Keratinocyte (primary cell): ENCODE data around the gene MAP3K8. TPM values are rescaled to one million over a fixed set of nuclear protein-coding genes. Genes with fewer than 3 reads are reported as not detected.
"Not testable (repeated sequence)": the region's sequence is repeated elsewhere in the genome, so short reads cannot be mapped to it uniquely, and the experiment has no call there.

ENCODE experiments used
- DNase-seq: peaks from one replicate; pipeline ENCODE4 v3.0.0-alpha.2; 2011; ENCODE audit warnings: low read depth, missing footprints, low spot score
- FAIRE-seq: peaks from 2 replicates; lab custom pipeline; 2011; peaks lifted over from hg19 to GRCh38; lab: Jason Lieb, UNC
- H2AFZ ChIP-seq: 2 replicates; pipeline ENCODE4 v1.6.0; 2012; ENCODE audit warnings: low read length, control low read depth, inconsistent platforms; ENCODE audit not compliant: control insufficient read depth
- H3K27ac ChIP-seq: 2 replicates; pipeline ENCODE4 v1.5.1; 2011; ENCODE audit warnings: low read length; ENCODE audit not compliant: control insufficient read depth, insufficient read depth
- H3K27me3 ChIP-seq: 3 replicates; pipeline ENCODE4 v1.6.0; 2011; ENCODE audit warnings: low read length; ENCODE audit not compliant: control insufficient read depth, insufficient read depth; ENCODE audit errors: extremely low read depth
- H3K36me3 ChIP-seq, 2 experiments: 2 replicates in 1 of 2; 3 replicates in 1 of 2; pipeline ENCODE4 v1.5.1; 2011; ENCODE audit warnings: low read length in 2 of 2, mild to moderate bottlenecking in 1 of 2; ENCODE audit not compliant: control insufficient read depth in 2 of 2, insufficient read depth in 2 of 2; ENCODE audit errors: extremely low read depth in 1 of 2
- H3K4me1 ChIP-seq: 3 replicates; pipeline ENCODE4 v1.5.1; 2011; ENCODE audit warnings: low read length; ENCODE audit not compliant: control insufficient read depth, insufficient read depth; ENCODE audit errors: extremely low read depth
- H3K4me2 ChIP-seq: 3 replicates; pipeline ENCODE4 v1.6.0; 2011; ENCODE audit warnings: low read depth, low read length; ENCODE audit not compliant: control insufficient read depth, insufficient read depth; ENCODE audit errors: extremely low read depth
- H3K4me3 ChIP-seq, 3 experiments: fragments of 200-600 bp in 1 of 3; sonication (generic) in 1 of 3; 2 replicates in 2 of 3; 3 replicates in 1 of 3; pipeline ENCODE4 v1.5.1; 2011 to 2016; ENCODE audit warnings: low read length in 3 of 3, mild to moderate bottlenecking in 3 of 3, control low read depth in 2 of 3, inconsistent platforms in 1 of 3, low read depth in 1 of 3, mixed read lengths in 1 of 3, mixed run types in 1 of 3, moderate library complexity in 1 of 3; ENCODE audit not compliant: control insufficient read depth in 2 of 3, insufficient read depth in 2 of 3; ENCODE audit errors: extremely low read depth in 1 of 3
- H3K79me2 ChIP-seq: 2 replicates; pipeline ENCODE4 v1.6.0; 2012; ENCODE audit warnings: low read length; ENCODE audit not compliant: control insufficient read depth, insufficient read depth
- H3K9ac ChIP-seq: 3 replicates; pipeline ENCODE4 v1.6.0; 2011; ENCODE audit warnings: low read length; ENCODE audit not compliant: control insufficient read depth, insufficient read depth; ENCODE audit errors: extremely low read depth
- H3K9me1 ChIP-seq: 3 replicates; pipeline ENCODE4 v1.6.0; 2011; ENCODE audit warnings: low read length; ENCODE audit not compliant: control insufficient read depth, insufficient read depth; ENCODE audit errors: extremely low read depth
- H3K9me3 ChIP-seq: 2 replicates; pipeline ENCODE4 v1.5.1; 2012; ENCODE audit warnings: low read depth, low read length; ENCODE audit not compliant: control insufficient read depth
- H4K20me1 ChIP-seq: 3 replicates; pipeline ENCODE4 v1.6.0; 2011; ENCODE audit warnings: low read length; ENCODE audit not compliant: control insufficient read depth, insufficient read depth; ENCODE audit errors: extremely low read depth
- CTCF ChIP-seq, 3 experiments: IDR thresholded peaks in 1 of 3; conservative IDR thresholded peaks in 1 of 3; optimal IDR thresholded peaks in 1 of 3; 2 replicates in 2 of 3; 3 replicates in 1 of 3; pipeline versions ENCODE3 to v1.5.1; 2011; ENCODE audit warnings: low read length in 3 of 3, mild to moderate bottlenecking in 3 of 3, moderate library complexity in 2 of 3, control low read depth in 1 of 3, inconsistent platforms in 1 of 3; ENCODE audit not compliant: insufficient read depth in 2 of 3; ENCODE audit errors: extremely low read depth in 1 of 3
- EZH2 ChIP-seq: IDR thresholded peaks from one replicate; pipeline ENCODE4 v1.6.1; 2012; ENCODE audit warnings: inconsistent platforms, mild to moderate bottlenecking, low read length, moderate library complexity
- dilution Hi-C: fragments of 300-500 bp; cut with MboI; formaldehyde crosslinking; loops from one replicate; pipeline ENCODE4 v1.7.0; 2020; ENCODE audit warnings: low sequenced_read_pairs; ENCODE audit not compliant: extremely low pct_ligation_motif_present
- polyA plus RNA-seq, 5 experiments: library from polyadenylated mRNA; depleted of rRNA in 3 of 5; stranded (reverse) in 3 of 5; stranded (forward) in 1 of 5; unstranded in 1 of 5; fragments of >200 nt; gene quantifications; 1 replicate in 1 of 5; 2 replicates in 3 of 5; 3 replicates in 1 of 5; pipeline versions ENCODE4 v1.2.1 to v1.2.3, GENCODE V29; 2011 to 2012; ENCODE audit warnings: missing spikeins in 2 of 5, low read depth in 1 of 5, low replicate concordance in 1 of 5

Gene MAP3K8
- polyA plus RNA-seq, 1 donor (not counting 4 experiments of a cell fraction or from before 2014, with no cell fraction given), result 4.9 TPM

DNA sequence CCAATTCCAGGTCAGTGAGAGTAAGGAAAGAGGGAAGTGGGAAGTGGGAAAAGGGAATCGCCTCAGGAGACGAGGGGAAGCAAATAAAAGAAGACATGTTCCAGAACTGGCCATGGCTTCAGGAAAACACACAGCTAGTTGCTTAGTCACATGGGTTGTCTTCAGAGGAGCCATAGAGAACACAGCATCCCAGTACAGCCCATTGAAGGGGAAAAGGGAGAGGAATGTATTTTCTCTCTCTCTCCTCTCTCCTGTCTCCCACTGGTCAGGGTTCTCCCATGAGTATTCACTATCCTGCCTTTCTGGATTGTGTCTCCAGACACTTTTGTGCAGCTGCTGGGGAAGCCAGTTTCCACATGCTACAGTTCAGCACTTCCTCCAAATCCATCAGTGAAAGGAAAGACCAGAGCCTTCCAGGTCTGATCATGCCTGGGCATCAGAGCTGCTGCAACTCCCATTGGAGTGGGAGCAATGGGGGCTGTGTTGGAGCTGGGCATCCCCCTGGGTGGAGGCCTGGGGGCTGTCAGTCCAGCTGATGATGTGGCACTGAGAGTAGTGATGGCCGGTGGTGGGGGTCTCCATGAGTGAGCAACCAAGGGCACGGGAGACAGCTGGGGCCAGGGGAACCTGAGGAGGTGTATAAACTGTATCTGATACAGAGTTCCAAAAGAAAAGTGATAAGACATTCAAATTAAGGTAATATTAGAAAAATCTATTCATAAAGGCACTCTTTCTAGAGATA lies 38.6 kb downstream of the MAP3K8 start:
- FAIRE-seq, result no peak
- H4K20me1 ChIP-seq, result no peaks in the 10 kb centered on the region
- H2AFZ ChIP-seq, result no peak overlapping the region
- dilution Hi-C loops, result no loop called here
- no peaks in the 10 kb centered on the region for H3K27me3 ChIP-seq
- no peak overlapping the region for H3K27ac ChIP-seq
- no peaks in the 10 kb centered on the region for H3K4me1 ChIP-seq
- H3K4me2 ChIP-seq, result no peak overlapping the region
- H3K9ac ChIP-seq, result no peak overlapping the region
- H3K79me2 ChIP-seq, result no peaks in the 10 kb centered on the region
- DNase-seq, result no peak
- H3K9me3 ChIP-seq, result no peaks in the 10 kb centered on the region
- no peak for TF ChIP-seq CTCF (optimal IDR thresholded peaks at IDR 0.05 in 1 of 3, IDR thresholded peaks at IDR 0.05 in 1 of 3, conservative IDR thresholded peaks at IDR 0.05 in 1 of 3; ENCODE audit: extremely low read depth in 1 of 3, insufficient read depth in 2 of 3, low read length in 3 of 3)
- TF ChIP-seq EZH2, result no peak
- no peaks in the 10 kb centered on the region for H3K9me1 ChIP-seq
- H3K4me3 ChIP-seq, result no peak overlapping the region
- H3K36me3 ChIP-seq, result no peaks in the 10 kb centered on the region

GRCh38 chr10:30475515-30475914 lies 41.5 kb downstream of the MAP3K8 start:
- H3K36me3 ChIP-seq, H3K9me3 ChIP-seq, H2AFZ ChIP-seq, H3K9me1 ChIP-seq, H3K79me2 ChIP-seq, H3K27me3 ChIP-seq, H3K4me2 ChIP-seq, H3K4me3 ChIP-seq, H3K27ac ChIP-seq, dilution Hi-C loops, H4K20me1 ChIP-seq, FAIRE-seq, H3K9ac ChIP-seq, DNase-seq, H3K4me1 ChIP-seq: not testable (repeated sequence)
